HCT116 (cell line): ENCODE data around the gene NDUFA8. TPM values are rescaled to one million over a fixed set of nuclear protein-coding genes. Genes with fewer than 3 reads are reported as not detected.

ENCODE experiments used
- ATAC-seq: fragments of 200-7000 bp; cut with Tn5 transposase; 2 replicates; pipeline ENCODE4 v1.9.1; 2020; ENCODE audit warnings: mild to moderate bottlenecking, moderate library complexity
- BruUV-seq: library from RNA; stranded (reverse); fragments of 400-500 nt; replicated peaks from 2 replicates; lab custom pipeline; 2021; lab: Mats Ljungman, UMichigan
- CTCF ChIA-PET: fragments of 300-600 bp; sonication (Branson Sonifier 250); formaldehyde crosslinking; loops from one replicate; lab custom pipeline; 2021; ENCODE audit warnings: antibody characterized with exemption; lab: Charles Lee
- POLR2A ChIA-PET: fragments of 300-600, 350-600 bp; sonication (Branson Sonifier 250); formaldehyde crosslinking; loops from one replicate; lab custom pipeline; 2021; ENCODE audit warnings: antibody characterized with exemption; lab: Charles Lee
- RAD21 ChIA-PET, 2 experiments: fragments of 300-600 bp; sonication (Branson Sonifier 250); formaldehyde crosslinking; loops; one replicate each; lab custom pipeline; 2023; ENCODE audit warnings: low total read pairs in 2 of 2; ENCODE audit not compliant: uncharacterized antibody in 2 of 2, unreplicated experiment in 2 of 2, low non-redundant PET in 1 of 2; lab: Charles Lee
- DNase-seq: peaks from one replicate; pipeline ENCODE4 v3.0.0-alpha.2; 2010; ENCODE audit warnings: low read depth, low spot score
- H2AFZ ChIP-seq: fragments of 200-600 bp; shearing (Covaris generic), sonication (generic); 2 replicates; pipeline ENCODE4 v1.6.1; 2017; ENCODE audit warnings: low read depth, mixed run types, mixed read lengths, antibody characterized with exemption, low read length; ENCODE audit not compliant: poor library complexity, severe bottlenecking
- H3K27ac ChIP-seq: 2 replicates; pipeline ENCODE4 v1.5.1; 2012; ENCODE audit warnings: low read depth, low read length
- H3K27me3 ChIP-seq: fragments of 200-600 bp; sonication (generic); 2 replicates; pipeline ENCODE4 v1.6.1; 2016; ENCODE audit warnings: mixed run types, low read length, mixed read lengths; ENCODE audit not compliant: insufficient read depth
- H3K36me3 ChIP-seq, 2 experiments: fragments of 200-500 bp in 1 of 2; fragments of 200-600 bp in 1 of 2; sonication (Bioruptor generic) in 1 of 2; sonication (generic) in 1 of 2; 2 replicates each; pipeline versions ENCODE4 v1.5.1 to v1.6.1; 2014 to 2016; ENCODE audit warnings: low read length in 2 of 2, inconsistent platforms in 1 of 2, mixed read lengths in 1 of 2, mixed run types in 1 of 2; ENCODE audit not compliant: insufficient read depth in 2 of 2, control insufficient read depth in 1 of 2
- H3K4me1 ChIP-seq, 2 experiments: fragments of 200-600 bp in 1 of 2; sonication (generic) in 1 of 2; 2 replicates each; pipeline versions ENCODE4 v1.5.1 to v1.6.1; 2012 to 2017; ENCODE audit warnings: low read length in 2 of 2, inconsistent platforms in 1 of 2, mild to moderate bottlenecking in 1 of 2, mixed read lengths in 1 of 2, mixed run types in 1 of 2, moderate library complexity in 1 of 2; ENCODE audit not compliant: insufficient read depth in 2 of 2, control insufficient read depth in 1 of 2
- H3K4me2 ChIP-seq: fragments of 200-600 bp; sonication (generic); 2 replicates; pipeline ENCODE4 v1.6.1; 2017; ENCODE audit warnings: mixed run types, low read length, mixed read lengths
- H3K4me3 ChIP-seq, 2 experiments: fragments of 200-600 bp in 1 of 2; sonication (generic) in 1 of 2; replicated peaks in 1 of 2; 2 replicates each; pipeline ENCODE4 v1.5.1; 2011 to 2016; ENCODE audit warnings: low read length in 2 of 2, control low read depth in 1 of 2, low read depth in 1 of 2, mild to moderate bottlenecking in 1 of 2, mixed read lengths in 1 of 2, mixed run types in 1 of 2
- H3K79me2 ChIP-seq: fragments of 200-600 bp; sonication (generic); 2 replicates; pipeline ENCODE4 v1.6.1; 2017; ENCODE audit warnings: mild to moderate bottlenecking, mixed run types, low read length, moderate library complexity, mixed read lengths; ENCODE audit not compliant: insufficient read depth
- H3K9ac ChIP-seq: fragments of 200-600 bp; sonication (generic); 2 replicates; pipeline ENCODE4 v1.6.1; 2016; ENCODE audit warnings: low read length, mixed read lengths
- H3K9me2 ChIP-seq: fragments of 200-600 bp; sonication (generic), shearing (Covaris generic); 2 replicates; pipeline ENCODE4 v1.6.1; 2017; ENCODE audit warnings: mixed run types, mild to moderate bottlenecking, moderate library complexity; ENCODE audit not compliant: insufficient read depth
- H3K9me3 ChIP-seq, 2 experiments: fragments of 200-500 bp in 1 of 2; fragments of 200-600 bp in 1 of 2; sonication (Bioruptor generic) in 1 of 2; sonication (generic) in 1 of 2; 2 replicates each; pipeline ENCODE4 v1.6.1; 2014 to 2017; ENCODE audit warnings: low read length in 2 of 2, mixed read lengths in 2 of 2, inconsistent platforms in 1 of 2, low read depth in 1 of 2, mild to moderate bottlenecking in 1 of 2, mixed run types in 1 of 2, moderate library complexity in 1 of 2; ENCODE audit not compliant: control insufficient read depth in 1 of 2, insufficient read depth in 1 of 2
- H4K20me1 ChIP-seq: fragments of 200-600 bp; sonication (generic), shearing (Covaris generic); 2 replicates; pipeline ENCODE4 v1.6.1; 2017; ENCODE audit warnings: mixed run types, mild to moderate bottlenecking, moderate library complexity; ENCODE audit not compliant: insufficient read depth
- CBX3 ChIP-seq: IDR thresholded peaks from 2 replicates; pipeline ENCODE4 v1.6.1; 2012; ENCODE audit warnings: low read depth
- CEBPB ChIP-seq: IDR thresholded peaks from 2 replicates; pipeline ENCODE4 v1.6.1; 2012; ENCODE audit warnings: low read depth
- CTCF ChIP-seq, 3 experiments: fragments of 200-600 bp in 1 of 3; sonication (generic) in 1 of 3; IDR thresholded peaks in 2 of 3; conservative IDR thresholded peaks in 1 of 3; 2 replicates each; pipeline ENCODE4 v1.5.1; 2012 to 2017; ENCODE audit warnings: low read depth in 2 of 3, low read length in 2 of 3, antibody characterized with exemption in 1 of 3, borderline replicate concordance in 1 of 3, control low read depth in 1 of 3, mild to moderate bottlenecking in 1 of 3, mixed read lengths in 1 of 3, mixed run types in 1 of 3, moderate library complexity in 1 of 3; ENCODE audit not compliant: insufficient read depth in 1 of 3
- EGR1 ChIP-seq: IDR thresholded peaks from 2 replicates; pipeline ENCODE4 v1.6.1; 2012; ENCODE audit warnings: low read depth
- ELF1 ChIP-seq: IDR thresholded peaks from 2 replicates; pipeline ENCODE4 v1.6.1; 2012; ENCODE audit warnings: low read depth, borderline replicate concordance
- EZH2phosphoT487 ChIP-seq: fragments of 200-600 bp; IDR thresholded peaks from 2 replicates; pipeline ENCODE4 v1.6.1; 2018; ENCODE audit warnings: antibody characterized with exemption, borderline replicate concordance
- FOSL1 ChIP-seq: IDR thresholded peaks from 2 replicates; pipeline ENCODE4 v1.6.1; 2012; ENCODE audit warnings: low read depth
- POLR2AphosphoS5 ChIP-seq: IDR thresholded peaks from 2 replicates; pipeline ENCODE4 v1.6.1; 2011; ENCODE audit warnings: mild to moderate bottlenecking, low read depth, low read length, moderate library complexity
- SIN3A ChIP-seq: IDR thresholded peaks from 2 replicates; pipeline ENCODE4 v1.6.1; 2012; ENCODE audit warnings: low read depth
- SP1 ChIP-seq: IDR thresholded peaks from 2 replicates; pipeline ENCODE4 v1.6.1; 2012; ENCODE audit warnings: low read depth
- TCF7L2 ChIP-seq: IDR thresholded peaks from 2 replicates; pipeline ENCODE4 v1.7.0; 2011; ENCODE audit warnings: borderline replicate concordance, inconsistent platforms; ENCODE audit not compliant: insufficient read depth, insufficient read length; ENCODE audit errors: extremely low read depth
- YY1 ChIP-seq: IDR thresholded peaks from 2 replicates; pipeline ENCODE4 v1.6.1; 2011; ENCODE audit warnings: low read length, low read depth, moderate library complexity, mild to moderate bottlenecking; ENCODE audit not compliant: insufficient replicate concordance; ENCODE audit errors: extremely low read depth
- ZNF274 ChIP-seq: fragments of 200-500 bp; sonication (Bioruptor generic); IDR thresholded peaks from 2 replicates; pipeline ENCODE4 v1.6.1; 2014; ENCODE audit warnings: mild to moderate bottlenecking, low read depth, low read length, inconsistent platforms
- intact Hi-C: fragments of 100-400 bp; cut with micrococcal nuclease; formaldehyde crosslinking; loops from 2 replicates; pipeline ENCODE4 v1.10.0; 2022
- total RNA-seq: library from RNA; stranded (reverse); gene quantifications from one replicate; pipeline ENCODE4 v1.2.1, GENCODE V29; 2021; ENCODE audit not compliant: unreplicated experiment
- TF ChIP-seq, protein P1 (sequence below): IDR thresholded peaks from 2 replicates; pipeline ENCODE4 v1.6.1; 2011; ENCODE audit warnings: mild to moderate bottlenecking, low read length, moderate library complexity; ENCODE audit not compliant: insufficient replicate concordance; ENCODE audit errors: extremely low read depth
- TF ChIP-seq, protein P2 (sequence below): IDR thresholded peaks from 2 replicates; pipeline ENCODE4 v1.6.1; 2012; ENCODE audit warnings: low read depth
- TF ChIP-seq, protein P3 (sequence below): IDR thresholded peaks from 2 replicates; pipeline ENCODE4 v1.6.1; 2012

Gene NDUFA8
- total RNA-seq, 1 experiment from 2014 or later = 84.5 TPM

GRCh38 chr9:122130837-122131236 lies 28.7 kb downstream of the NDUFA8 start:
- TF ChIP-seq SP1 (no peak), ZNF274 (no peak), CTCF (IDR thresholded peaks at IDR 0.05 in 2 of 3, conservative IDR thresholded peaks at IDR 0.05 in 1 of 3; ENCODE audit: borderline replicate concordance in 1 of 3, insufficient read depth in 1 of 3, low read depth in 2 of 3, low read length in 2 of 3) (no peak), CBX3 (no peak), ELF1 (no peak), EGR1 (no peak), CEBPB (no peak), EZH2phosphoT487 (no peak), TCF7L2 (no peak), FOSL1 (no peak), POLR2AphosphoS5 (no peak), YY1 (no peak), SIN3A (no peak)
- TF ChIP-seq, protein P1, sequence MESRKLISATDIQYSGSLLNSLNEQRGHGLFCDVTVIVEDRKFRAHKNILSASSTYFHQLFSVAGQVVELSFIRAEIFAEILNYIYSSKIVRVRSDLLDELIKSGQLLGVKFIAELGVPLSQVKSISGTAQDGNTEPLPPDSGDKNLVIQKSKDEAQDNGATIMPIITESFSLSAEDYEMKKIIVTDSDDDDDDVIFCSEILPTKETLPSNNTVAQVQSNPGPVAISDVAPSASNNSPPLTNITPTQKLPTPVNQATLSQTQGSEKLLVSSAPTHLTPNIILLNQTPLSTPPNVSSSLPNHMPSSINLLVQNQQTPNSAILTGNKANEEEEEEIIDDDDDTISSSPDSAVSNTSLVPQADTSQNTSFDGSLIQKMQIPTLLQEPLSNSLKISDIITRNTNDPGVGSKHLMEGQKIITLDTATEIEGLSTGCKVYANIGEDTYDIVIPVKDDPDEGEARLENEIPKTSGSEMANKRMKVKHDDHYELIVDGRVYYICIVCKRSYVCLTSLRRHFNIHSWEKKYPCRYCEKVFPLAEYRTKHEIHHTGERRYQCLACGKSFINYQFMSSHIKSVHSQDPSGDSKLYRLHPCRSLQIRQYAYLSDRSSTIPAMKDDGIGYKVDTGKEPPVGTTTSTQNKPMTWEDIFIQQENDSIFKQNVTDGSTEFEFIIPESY = no peak
- TF ChIP-seq, protein P2, sequence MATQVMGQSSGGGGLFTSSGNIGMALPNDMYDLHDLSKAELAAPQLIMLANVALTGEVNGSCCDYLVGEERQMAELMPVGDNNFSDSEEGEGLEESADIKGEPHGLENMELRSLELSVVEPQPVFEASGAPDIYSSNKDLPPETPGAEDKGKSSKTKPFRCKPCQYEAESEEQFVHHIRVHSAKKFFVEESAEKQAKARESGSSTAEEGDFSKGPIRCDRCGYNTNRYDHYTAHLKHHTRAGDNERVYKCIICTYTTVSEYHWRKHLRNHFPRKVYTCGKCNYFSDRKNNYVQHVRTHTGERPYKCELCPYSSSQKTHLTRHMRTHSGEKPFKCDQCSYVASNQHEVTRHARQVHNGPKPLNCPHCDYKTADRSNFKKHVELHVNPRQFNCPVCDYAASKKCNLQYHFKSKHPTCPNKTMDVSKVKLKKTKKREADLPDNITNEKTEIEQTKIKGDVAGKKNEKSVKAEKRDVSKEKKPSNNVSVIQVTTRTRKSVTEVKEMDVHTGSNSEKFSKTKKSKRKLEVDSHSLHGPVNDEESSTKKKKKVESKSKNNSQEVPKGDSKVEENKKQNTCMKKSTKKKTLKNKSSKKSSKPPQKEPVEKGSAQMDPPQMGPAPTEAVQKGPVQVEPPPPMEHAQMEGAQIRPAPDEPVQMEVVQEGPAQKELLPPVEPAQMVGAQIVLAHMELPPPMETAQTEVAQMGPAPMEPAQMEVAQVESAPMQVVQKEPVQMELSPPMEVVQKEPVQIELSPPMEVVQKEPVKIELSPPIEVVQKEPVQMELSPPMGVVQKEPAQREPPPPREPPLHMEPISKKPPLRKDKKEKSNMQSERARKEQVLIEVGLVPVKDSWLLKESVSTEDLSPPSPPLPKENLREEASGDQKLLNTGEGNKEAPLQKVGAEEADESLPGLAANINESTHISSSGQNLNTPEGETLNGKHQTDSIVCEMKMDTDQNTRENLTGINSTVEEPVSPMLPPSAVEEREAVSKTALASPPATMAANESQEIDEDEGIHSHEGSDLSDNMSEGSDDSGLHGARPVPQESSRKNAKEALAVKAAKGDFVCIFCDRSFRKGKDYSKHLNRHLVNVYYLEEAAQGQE = no peak
- TF ChIP-seq, protein P3, sequence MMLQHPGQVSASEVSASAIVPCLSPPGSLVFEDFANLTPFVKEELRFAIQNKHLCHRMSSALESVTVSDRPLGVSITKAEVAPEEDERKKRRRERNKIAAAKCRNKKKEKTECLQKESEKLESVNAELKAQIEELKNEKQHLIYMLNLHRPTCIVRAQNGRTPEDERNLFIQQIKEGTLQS = no peak
- no peak overlapping the region for H3K4me2 ChIP-seq
- H3K36me3 ChIP-seq = no peaks in the 10 kb centered on the region
- no peak overlapping the region for H3K27ac ChIP-seq
- H3K4me1 ChIP-seq = peaks cover 0 to under 1% of the 10 kb centered on the region in 2 experiments; a peak in 1 of 4 replicates
- no peak overlapping the region for H3K9ac ChIP-seq
- no peak for DNase-seq
- no TSS peak for BruUV-seq
- intact Hi-C loops = no loop called here
- ChIA-PET CTCF (no interaction called here), POLR2A (no interaction called here), RAD21 (no interaction called here)
- no peaks in the 10 kb centered on the region for H3K9me3 ChIP-seq
- no peak overlapping the region for H2AFZ ChIP-seq
- H3K27me3 ChIP-seq = no peaks in the 10 kb centered on the region
- no peak for ATAC-seq
- no peak overlapping the region for H3K4me3 ChIP-seq
- no peaks in the 10 kb centered on the region for H4K20me1 ChIP-seq
- H3K79me2 ChIP-seq = no peaks in the 10 kb centered on the region
- no peaks in the 10 kb centered on the region for H3K9me2 ChIP-seq
